GM10266 (cell line): ENCODE results near the gene TMIGD1.

Experiments used
- DNase-seq: peaks from one replicate; pipeline ENCODE4 v3.0.0; 2012; ENCODE audit errors: extremely low spot score
- CTCF ChIP-seq: IDR thresholded peaks from 2 replicates; pipeline ENCODE4 v1.5.1; 2012; ENCODE audit warnings: mild to moderate bottlenecking, low read depth; ENCODE audit not compliant: control insufficient read depth, insufficient read depth; ENCODE audit errors: missing control alignments

Gene TMIGD1

GRCh38 chr17:30304778-30305177 is 29.1 kb downstream of the TMIGD1 start:
- no peak for TF ChIP-seq CTCF
- no peak for DNase-seq

- TF ChIP-seq CTCF: no peak
- DNase-seq: no peak
These were observed 31.6 kb downstream of the TMIGD1 start for GRCh38 chr17:30302241-30302640.

- DNase-seq: no peak
- TF ChIP-seq CTCF: no peak
These were observed 33.0 kb downstream of the TMIGD1 start for GRCh38 chr17:30300818-30301217.

- no peak for TF ChIP-seq CTCF
- DNase-seq: no peak
These were observed 34.9 kb downstream of the TMIGD1 start for GRCh38 chr17:30299000-30299399.

- no peak for TF ChIP-seq CTCF
- no peak for DNase-seq
These were observed 36.1 kb downstream of the TMIGD1 start for GRCh38 chr17:30297715-30298114.

GRCh38 chr17:30296499-30297080 is 37.3 kb downstream of the TMIGD1 start:
- no peak for TF ChIP-seq CTCF
- DNase-seq: no peak

- no peak for TF ChIP-seq CTCF
- DNase-seq: no peak
These were observed 41.5 kb downstream of the TMIGD1 start for GRCh38 chr17:30292286-30292858.
